Uterus (tissue), 2 donors: ENCODE results near the gene ACP3.

Experiments
- POLR2A ChIP-seq, 2 donors: fragments of 450-650 bp; IDR thresholded peaks; one replicate each; pipeline ENCODE4 v1.6.1; 2016; ENCODE audit warnings: antibody characterized with exemption in 2 of 2, mild to moderate bottlenecking in 1 of 2, moderate library complexity in 1 of 2
- TF ChIP-seq, protein P1 (sequence below), 4 experiments: fragments of 200-600 bp in 2 of 4; fragments of 450-650 bp in 2 of 4; sonication (generic) in 2 of 4; IDR thresholded peaks; one replicate each; pipeline ENCODE4 v1.5.1; 2016 to 2019; ENCODE audit warnings: antibody characterized with exemption in 4 of 4, mild to moderate bottlenecking in 2 of 4, moderate library complexity in 1 of 4

DNA sequence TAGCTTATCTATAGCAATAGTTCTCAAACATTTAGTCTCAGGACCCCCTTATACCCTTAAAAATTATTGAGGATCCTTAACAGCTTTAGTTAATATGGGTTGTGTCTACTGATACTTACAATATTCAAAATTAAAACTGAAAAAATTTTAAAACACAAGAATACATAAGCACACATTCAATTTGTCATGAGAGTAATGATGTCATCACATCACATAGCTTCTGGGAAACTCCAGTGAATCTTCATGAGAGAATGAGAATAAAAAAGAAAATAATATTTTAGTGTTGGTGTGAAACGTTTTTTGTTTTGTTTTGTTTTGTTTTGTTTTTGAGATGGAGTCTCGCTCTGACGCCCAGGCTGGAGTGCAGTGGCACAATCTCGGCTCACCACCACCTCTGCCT is 25.2 kb upstream of the ACP3 start:
- TF ChIP-seq, protein P1, sequence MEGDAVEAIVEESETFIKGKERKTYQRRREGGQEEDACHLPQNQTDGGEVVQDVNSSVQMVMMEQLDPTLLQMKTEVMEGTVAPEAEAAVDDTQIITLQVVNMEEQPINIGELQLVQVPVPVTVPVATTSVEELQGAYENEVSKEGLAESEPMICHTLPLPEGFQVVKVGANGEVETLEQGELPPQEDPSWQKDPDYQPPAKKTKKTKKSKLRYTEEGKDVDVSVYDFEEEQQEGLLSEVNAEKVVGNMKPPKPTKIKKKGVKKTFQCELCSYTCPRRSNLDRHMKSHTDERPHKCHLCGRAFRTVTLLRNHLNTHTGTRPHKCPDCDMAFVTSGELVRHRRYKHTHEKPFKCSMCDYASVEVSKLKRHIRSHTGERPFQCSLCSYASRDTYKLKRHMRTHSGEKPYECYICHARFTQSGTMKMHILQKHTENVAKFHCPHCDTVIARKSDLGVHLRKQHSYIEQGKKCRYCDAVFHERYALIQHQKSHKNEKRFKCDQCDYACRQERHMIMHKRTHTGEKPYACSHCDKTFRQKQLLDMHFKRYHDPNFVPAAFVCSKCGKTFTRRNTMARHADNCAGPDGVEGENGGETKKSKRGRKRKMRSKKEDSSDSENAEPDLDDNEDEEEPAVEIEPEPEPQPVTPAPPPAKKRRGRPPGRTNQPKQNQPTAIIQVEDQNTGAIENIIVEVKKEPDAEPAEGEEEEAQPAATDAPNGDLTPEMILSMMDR (IDR thresholded peaks at IDR 0.05), result no peak
- no peak for TF ChIP-seq POLR2A (IDR thresholded peaks at IDR 0.05)
